Stimulated activated memory B cell treated with anti-CD40 and anti-IgM and Interleukin-4, amounts not matched to agents 10 μg/mL and 1 μg/mL and 100 μg/mL, for 72 hours (primary cell): ENCODE data around the gene CCSER1.

ENCODE experiments used
- ATAC-seq: fragments of 150-1000 bp; cut with Tn5 transposase; 2 replicates; pipeline ENCODE4 v1.10.0; 2021
- H3K27ac Mint-ChIP-seq: one replicate; pipeline ENCODE4 v1.8.0; 2022; ENCODE audit warnings: mild to moderate bottlenecking, mixed read lengths
- H3K27me3 Mint-ChIP-seq: one replicate; pipeline ENCODE4 v1.8.0; 2022; ENCODE audit warnings: mixed read lengths
- H3K36me3 Mint-ChIP-seq: one replicate; pipeline ENCODE4 v1.8.0; 2022; ENCODE audit warnings: mixed read lengths
- H3K4me1 Mint-ChIP-seq: one replicate; pipeline ENCODE4 v1.8.0; 2022; ENCODE audit warnings: mixed read lengths
- H3K4me3 Mint-ChIP-seq: one replicate; pipeline ENCODE4 v1.8.0; 2022; ENCODE audit warnings: mild to moderate bottlenecking, moderate library complexity, mixed read lengths
- H3K9me3 Mint-ChIP-seq: one replicate; pipeline ENCODE4 v1.8.0; 2022; ENCODE audit warnings: mixed read lengths

CCSER1 gene

GRCh38 chr4:90120037-90120436 is 7.2 kb upstream of the CCSER1 start:
- no peak for ATAC-seq
- Mint-ChIP-seq H3K27ac (no peak overlapping the region), H3K36me3 (no peaks in the 10 kb centered on the region), H3K4me3 (no peak overlapping the region), H3K9me3 (no peaks in the 10 kb centered on the region), H3K27me3 (no peaks in the 10 kb centered on the region), H3K4me1 (peaks cover 13% of the 10 kb centered on the region)

DNA sequence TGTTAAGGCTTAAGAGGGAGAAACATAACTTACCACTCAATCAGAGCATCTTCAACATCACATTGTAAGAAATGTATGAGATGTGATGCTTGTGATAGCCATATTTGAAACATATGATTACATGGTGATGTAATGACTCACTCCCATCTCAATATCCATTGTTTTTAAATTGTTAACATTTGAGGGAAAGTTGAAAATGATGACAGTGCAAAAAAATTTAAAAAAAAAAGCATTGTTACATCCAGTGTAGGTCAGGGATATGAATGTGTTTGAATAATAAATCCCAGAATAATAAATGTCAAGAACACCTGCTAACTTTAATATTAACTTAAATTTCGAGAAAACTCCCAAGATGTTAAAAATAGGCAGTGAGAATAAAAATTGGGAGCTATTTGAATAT is 6.4 kb upstream of the CCSER1 start:
- no peaks in the 10 kb centered on the region for H3K9me3 Mint-ChIP-seq
- no peaks in the 10 kb centered on the region for H3K27me3 Mint-ChIP-seq
- no peak for ATAC-seq
- H3K4me3 Mint-ChIP-seq: no peak overlapping the region
- H3K4me1 Mint-ChIP-seq: peaks cover 13% of the 10 kb centered on the region
- no peaks in the 10 kb centered on the region for H3K36me3 Mint-ChIP-seq
- H3K27ac Mint-ChIP-seq: no peak overlapping the region

DNA sequence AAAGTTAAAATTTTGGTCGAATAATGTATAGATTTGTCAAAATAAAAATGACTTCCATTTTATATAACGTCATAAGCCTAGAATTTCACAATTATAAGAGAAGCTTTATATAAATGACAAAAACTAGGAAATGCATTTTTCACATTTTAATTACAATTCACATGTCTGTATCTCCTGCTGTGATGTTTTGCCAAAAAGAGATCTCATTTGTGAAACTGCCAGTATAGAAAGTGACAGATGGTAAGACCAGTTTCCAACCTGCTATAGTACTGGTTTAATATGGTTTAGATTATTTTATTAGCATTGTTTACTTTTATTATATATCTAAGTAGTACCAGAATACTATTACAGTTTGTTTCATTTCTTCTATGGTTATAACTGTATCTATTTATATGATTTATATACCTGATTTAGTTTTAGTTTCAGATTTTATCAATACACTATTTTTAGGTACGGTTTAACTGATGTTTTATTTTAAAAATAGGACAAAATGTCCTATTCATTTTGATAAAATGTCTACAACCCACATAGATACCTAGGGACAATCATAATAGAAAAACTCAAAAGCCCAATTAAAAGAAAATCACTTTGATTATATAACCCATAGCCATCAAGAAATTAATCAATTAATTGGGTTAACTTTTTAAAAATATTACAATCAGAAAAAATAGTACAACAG is 5.4 kb upstream of the CCSER1 start:
- Mint-ChIP-seq H3K4me1 (peaks cover 18% of the 10 kb centered on the region), H3K27me3 (no peaks in the 10 kb centered on the region), H3K9me3 (no peaks in the 10 kb centered on the region), H3K27ac (no peak overlapping the region), H3K36me3 (no peaks in the 10 kb centered on the region), H3K4me3 (no peak overlapping the region)
- no peak for ATAC-seq

- no peaks in the 10 kb centered on the region for H3K27me3 Mint-ChIP-seq
- no peak overlapping the region for H3K4me3 Mint-ChIP-seq
- H3K27ac Mint-ChIP-seq: no peak overlapping the region
- no peaks in the 10 kb centered on the region for H3K36me3 Mint-ChIP-seq
- peaks cover 23% of the 10 kb centered on the region for H3K4me1 Mint-ChIP-seq
- ATAC-seq: no peak
- H3K9me3 Mint-ChIP-seq: no peaks in the 10 kb centered on the region
These were observed 4.8 kb upstream of the CCSER1 start for GRCh38 chr4:90122355-90122748.

- peaks cover 25% of the 10 kb centered on the region for H3K4me1 Mint-ChIP-seq
- no peak for ATAC-seq
- H3K27ac Mint-ChIP-seq: no peak overlapping the region
- H3K4me3 Mint-ChIP-seq: no peak overlapping the region
- H3K9me3 Mint-ChIP-seq: no peaks in the 10 kb centered on the region
- H3K36me3 Mint-ChIP-seq: no peaks in the 10 kb centered on the region
- H3K27me3 Mint-ChIP-seq: no peaks in the 10 kb centered on the region
These were observed 2.9 kb upstream of the CCSER1 start for GRCh38 chr4:90124276-90124675.

- Mint-ChIP-seq H3K4me1 (peaks cover 31% of the 10 kb centered on the region), H3K36me3 (no peaks in the 10 kb centered on the region), H3K9me3 (no peaks in the 10 kb centered on the region), H3K4me3 (peak overlapping the region; percentile 96), H3K27me3 (no peaks in the 10 kb centered on the region), H3K27ac (peak overlapping the region; percentile 86)
- ATAC-seq: no peak
These were observed 389 bp upstream of the CCSER1 start for GRCh38 chr4:90126805-90127204.

DNA sequence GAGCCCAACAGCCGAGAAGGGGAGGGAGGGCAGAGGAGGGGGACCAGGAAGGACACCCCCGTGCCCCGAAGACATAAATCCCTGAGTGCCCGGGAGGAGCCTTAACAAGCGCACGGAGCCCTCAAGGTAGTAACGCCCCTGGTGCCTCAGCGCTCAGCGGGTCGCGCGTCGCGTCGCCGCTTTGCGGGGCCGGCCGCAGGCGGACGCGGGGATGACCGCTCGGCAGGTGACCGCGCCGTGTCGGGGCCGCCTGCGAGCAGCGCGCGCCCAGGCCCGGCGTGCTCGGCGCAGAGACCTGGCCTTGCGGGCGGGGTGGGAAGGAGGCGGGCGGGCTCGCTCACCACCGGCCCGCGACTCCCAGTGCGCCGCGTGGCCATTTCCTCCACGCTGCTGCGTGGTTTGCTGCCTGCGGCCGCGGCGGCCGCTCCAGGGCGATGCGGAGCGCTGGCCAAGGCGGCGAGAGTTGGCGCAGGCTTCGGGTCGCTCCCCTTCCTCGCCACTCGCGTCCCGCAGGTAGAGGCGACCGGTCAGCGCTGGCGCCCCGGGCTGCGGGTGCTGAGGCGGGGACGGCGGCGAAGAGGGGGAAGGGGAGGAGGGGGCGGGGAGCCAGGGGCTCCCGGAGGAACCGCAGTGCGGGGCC is 632 bp downstream of the CCSER1 start:
- Mint-ChIP-seq H3K27me3 (no peaks in the 10 kb centered on the region), H3K4me3 (peak overlapping the region; percentile 96), H3K9me3 (no peaks in the 10 kb centered on the region), H3K36me3 (no peaks in the 10 kb centered on the region), H3K27ac (peak overlapping the region; percentile 86), H3K4me1 (peaks cover 31% of the 10 kb centered on the region)
- peak; percentile 54 for ATAC-seq

DNA sequence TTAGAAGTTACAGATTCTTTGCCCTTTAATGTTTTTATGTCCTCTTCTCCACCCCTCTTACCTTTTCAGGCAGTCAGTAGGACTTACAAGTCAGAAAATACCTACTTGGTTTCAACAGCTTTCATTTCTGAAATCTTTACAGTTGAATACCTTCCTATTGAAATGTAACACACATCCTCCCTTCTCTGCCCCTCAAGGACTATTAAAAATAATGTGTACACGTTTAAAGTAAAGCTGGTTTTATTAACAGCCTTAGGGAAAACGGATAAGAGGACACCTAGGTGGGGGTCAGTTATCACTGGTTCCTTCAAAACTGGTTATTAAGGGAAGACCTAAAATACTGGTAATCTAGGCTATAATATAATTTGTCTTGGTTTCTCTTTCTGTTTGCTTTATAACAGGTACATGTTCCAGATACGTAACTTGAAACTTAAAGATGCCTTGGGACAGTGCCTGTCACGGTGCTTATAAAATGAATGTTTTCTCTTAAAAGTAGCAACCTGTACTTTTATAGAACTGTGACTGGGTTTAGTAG is 1.8 kb downstream of the CCSER1 start:
- Mint-ChIP-seq H3K27ac (peak overlapping the region; percentile 86), H3K4me1 (peaks cover 38% of the 10 kb centered on the region), H3K4me3 (peak overlapping the region; percentile 93), H3K27me3 (no peaks in the 10 kb centered on the region), H3K36me3 (no peaks in the 10 kb centered on the region), H3K9me3 (no peaks in the 10 kb centered on the region)
- ATAC-seq: no peak

DNA sequence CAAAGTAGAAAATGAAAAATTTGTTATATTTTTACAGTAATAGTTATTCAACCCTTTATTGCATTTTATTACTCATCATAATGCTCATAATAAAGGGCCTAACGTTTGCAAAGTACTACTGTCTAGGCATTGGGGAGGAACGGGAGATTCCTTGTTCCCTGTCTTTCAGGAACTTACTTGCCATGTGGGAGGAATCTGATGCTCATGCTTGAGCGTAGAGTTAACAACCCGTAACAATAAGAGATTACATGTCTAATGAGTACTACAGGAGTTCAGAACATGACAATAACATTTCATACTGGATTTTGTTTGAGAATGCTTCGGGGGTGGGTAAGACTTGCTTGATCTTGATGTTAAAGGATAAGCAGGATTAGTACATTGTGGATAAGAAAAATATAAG is 2.9 kb downstream of the CCSER1 start:
- no peak for ATAC-seq
- Mint-ChIP-seq H3K4me1 (peaks cover 38% of the 10 kb centered on the region), H3K4me3 (no peak overlapping the region), H3K27me3 (no peaks in the 10 kb centered on the region), H3K9me3 (no peaks in the 10 kb centered on the region), H3K36me3 (no peaks in the 10 kb centered on the region), H3K27ac (no peak overlapping the region)

GRCh38 chr4:90137555-90137954 is 10.4 kb downstream of the CCSER1 start:
- Mint-ChIP-seq H3K9me3 (no peaks in the 10 kb centered on the region), H3K27me3 (no peaks in the 10 kb centered on the region), H3K4me3 (no peak overlapping the region), H3K36me3 (no peaks in the 10 kb centered on the region), H3K4me1 (peaks cover 12% of the 10 kb centered on the region), H3K27ac (no peak overlapping the region)
- ATAC-seq: no peak

DNA sequence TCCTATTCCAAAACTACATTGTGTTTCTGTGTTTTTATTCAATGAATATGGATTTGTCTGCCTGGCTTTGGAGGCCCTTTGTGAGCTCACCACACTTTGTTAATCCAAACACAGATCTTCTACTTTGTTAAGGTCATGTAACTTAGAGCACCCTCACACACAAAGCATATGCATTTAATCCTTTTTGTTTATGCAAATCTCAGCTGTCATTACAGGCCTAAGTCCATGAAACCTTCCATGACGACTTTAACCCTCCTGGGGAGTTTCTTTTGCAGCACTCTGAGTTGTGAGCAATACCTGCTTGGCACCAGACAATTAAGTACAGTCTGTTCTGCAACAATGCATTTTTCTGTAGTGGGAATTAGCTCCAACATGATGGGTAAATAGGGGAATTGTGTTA is 14.9 kb downstream of the CCSER1 start:
- no peaks in the 10 kb centered on the region for H3K9me3 Mint-ChIP-seq
- no peaks in the 10 kb centered on the region for H3K27me3 Mint-ChIP-seq

DNA sequence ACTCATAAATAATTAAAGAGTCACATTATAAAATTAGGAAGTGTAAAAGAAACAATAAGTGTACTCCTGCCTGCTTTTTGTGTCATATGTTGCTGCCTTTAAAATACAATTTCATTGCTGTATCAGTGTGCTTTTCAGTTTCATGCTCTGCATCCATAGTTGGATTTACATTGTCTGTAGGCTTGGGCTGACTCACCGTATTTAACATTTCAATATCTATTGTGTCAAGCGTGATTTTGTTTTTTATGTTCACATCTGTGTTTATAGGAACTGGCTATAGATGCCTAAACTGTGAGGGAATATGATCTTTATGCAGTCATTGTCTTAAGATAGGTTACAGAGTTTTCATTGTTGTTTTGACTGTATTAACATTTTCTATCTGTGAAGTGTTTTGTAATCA is 18.1 kb downstream of the CCSER1 start:
- H3K27me3 Mint-ChIP-seq: no peaks in the 10 kb centered on the region
- H3K27ac Mint-ChIP-seq: no peak overlapping the region
- no peak overlapping the region for H3K4me3 Mint-ChIP-seq
- peaks cover 11% of the 10 kb centered on the region for H3K4me1 Mint-ChIP-seq
- no peaks in the 10 kb centered on the region for H3K36me3 Mint-ChIP-seq
- no peak for ATAC-seq
- H3K9me3 Mint-ChIP-seq: no peaks in the 10 kb centered on the region

More for the DNA sequence above, 14.9 kb downstream of the CCSER1 start:
- Mint-ChIP-seq H3K36me3 (no peaks in the 10 kb centered on the region), H3K27ac (no peak overlapping the region), H3K4me1 (peaks cover 11% of the 10 kb centered on the region), H3K4me3 (no peak overlapping the region)
- no peak for ATAC-seq

- Mint-ChIP-seq H3K4me3 (no peak overlapping the region), H3K9me3 (no peaks in the 10 kb centered on the region), H3K27ac (no peak overlapping the region), H3K4me1 (peaks cover 11% of the 10 kb centered on the region), H3K36me3 (no peaks in the 10 kb centered on the region), H3K27me3 (no peaks in the 10 kb centered on the region)
- no peak for ATAC-seq
These were observed 19.1 kb downstream of the CCSER1 start for GRCh38 chr4:90146306-90146705.

- Mint-ChIP-seq H3K9me3 (no peaks in the 10 kb centered on the region), H3K4me1 (peaks cover 4% of the 10 kb centered on the region), H3K4me3 (no peak overlapping the region), H3K36me3 (no peaks in the 10 kb centered on the region), H3K27me3 (no peaks in the 10 kb centered on the region), H3K27ac (no peak overlapping the region)
- no peak for ATAC-seq
These were observed 21.5 kb downstream of the CCSER1 start for GRCh38 chr4:90148574-90149148.

- Mint-ChIP-seq H3K4me3 (no peak overlapping the region), H3K36me3 (no peaks in the 10 kb centered on the region), H3K27me3 (no peaks in the 10 kb centered on the region), H3K9me3 (no peaks in the 10 kb centered on the region), H3K4me1 (no peaks in the 10 kb centered on the region), H3K27ac (no peak overlapping the region)
- ATAC-seq: no peak
These were observed 24.8 kb downstream of the CCSER1 start for GRCh38 chr4:90152024-90152423.

DNA sequence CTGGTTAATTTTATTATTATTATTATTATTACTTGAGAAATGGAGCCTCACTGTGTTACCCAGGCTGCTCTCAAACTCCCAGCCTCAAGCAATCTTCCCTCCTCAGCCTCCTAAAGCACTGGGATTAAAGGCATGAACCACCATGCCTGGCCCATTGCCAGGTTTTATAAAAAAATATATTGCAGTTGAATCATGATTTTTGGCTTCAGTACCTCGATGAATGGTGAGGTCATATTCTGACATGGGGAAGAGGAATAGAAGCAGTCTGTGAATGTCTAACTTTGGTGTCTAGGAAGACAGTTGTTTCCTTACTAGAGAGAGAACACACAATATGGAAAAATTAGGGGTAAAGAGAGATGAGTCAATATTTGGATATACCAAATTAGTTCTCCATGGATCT is 32.0 kb downstream of the CCSER1 start:
- Mint-ChIP-seq H3K4me3 (no peak overlapping the region), H3K4me1 (peaks cover 25% of the 10 kb centered on the region), H3K36me3 (no peaks in the 10 kb centered on the region), H3K9me3 (no peaks in the 10 kb centered on the region), H3K27ac (no peak overlapping the region), H3K27me3 (no peaks in the 10 kb centered on the region)
- no peak for ATAC-seq
